T-helper 2 cell treated with Interferon-gamma antibody and Interleukin-4, amounts not matched to agents 100 ng/mL and 5 ng/mL, for 36 hours (primary cell): ENCODE data around the gene PROS1. TPM values are rescaled to one million over a fixed set of nuclear protein-coding genes. Genes with fewer than 3 reads are reported as not detected.

Source experiments
- intact Hi-C: fragments of 100-400 bp; cut with micrococcal nuclease; formaldehyde crosslinking; loops from one replicate; pipeline ENCODE4 v1.15.1; 2023
- total RNA-seq: library from RNA; stranded (reverse); gene quantifications from 2 replicates; pipeline ENCODE4 v1.2.3, GENCODE V29; 2022

The PROS1 gene
- total RNA-seq, result 0.77 and 0.80 TPM in 2 replicates

GRCh38 chr3:93973131-93974126 lies at the start of gene PROS1:
TSS of gene PROS1 (minus strand) at chr3:93973896. CDS start at chr3:93973749, 147 bp downstream.
- intact Hi-C loops, result loop anchor here (1.0 kb wide), 1 partner anchor 8 kb away; no protein-coding TSS in a partner anchor

GRCh38 chr3:94020293-94020692 lies 46.6 kb upstream of the PROS1 start:
- intact Hi-C loops, result no loop called here

GRCh38 chr3:94019659-94020058 lies 46.0 kb upstream of the PROS1 start:
- intact Hi-C loops, result no loop called here

GRCh38 chr3:94015025-94015424 lies 41.3 kb upstream of the PROS1 start:
- intact Hi-C loops, result no loop called here

- intact Hi-C loops, result loop anchor here (1.0 kb wide), 1 partner anchor 51 kb away; the partner anchor contains the start of gene NSUN3
These were observed 38.5 kb upstream of the PROS1 start for GRCh38 chr3:94012185-94012584.

- intact Hi-C loops, result no loop called here
These were observed 37.6 kb upstream of the PROS1 start for GRCh38 chr3:94011233-94011711.

GRCh38 chr3:94009608-94010007 lies 35.9 kb upstream of the PROS1 start:
- intact Hi-C loops, result no loop called here

GRCh38 chr3:94008253-94008652 lies 34.6 kb upstream of the PROS1 start:
- intact Hi-C loops, result no loop called here

- intact Hi-C loops, result loop anchor here (1.0 to 2.0 kb wide), 5 partner anchors 25 to 244 kb away; partner anchors contain the start of gene NSUN3
These were observed 30.7 kb upstream of the PROS1 start for GRCh38 chr3:94004301-94004910.

- intact Hi-C loops, result no loop called here
These were observed 28.3 kb upstream of the PROS1 start for GRCh38 chr3:94001827-94002495.

- intact Hi-C loops, result no loop called here
These were observed 27.5 kb upstream of the PROS1 start for GRCh38 chr3:94001191-94001590.

- intact Hi-C loops, result no loop called here
These were observed 20.4 kb upstream of the PROS1 start for GRCh38 chr3:93994056-93994455.

- intact Hi-C loops, result no loop called here
These were observed 18.5 kb upstream of the PROS1 start for GRCh38 chr3:93992207-93992606.

GRCh38 chr3:93991631-93992030 lies 17.9 kb upstream of the PROS1 start:
- intact Hi-C loops, result no loop called here

GRCh38 chr3:93989241-93989640 lies 15.5 kb upstream of the PROS1 start:
- intact Hi-C loops, result no loop called here

GRCh38 chr3:93988764-93989163 lies 15.1 kb upstream of the PROS1 start:
- intact Hi-C loops, result no loop called here

GRCh38 chr3:93988283-93988682 lies 14.6 kb upstream of the PROS1 start:
- intact Hi-C loops, result no loop called here

- intact Hi-C loops, result no loop called here
These were observed 10.9 kb upstream of the PROS1 start for GRCh38 chr3:93984618-93985017.

GRCh38 chr3:93983408-93983807 lies 9.7 kb upstream of the PROS1 start:
- intact Hi-C loops, result no loop called here

- intact Hi-C loops, result loop anchor here (1.0 kb wide), 1 partner anchor 8 kb away; the partner anchor contains the start of gene PROS1
These were observed 8.0 kb upstream of the PROS1 start for GRCh38 chr3:93981649-93982048.
